ENCODE results near the gene MEGF10. TPM values are rescaled to one million over a fixed set of nuclear protein-coding genes. Genes with fewer than 3 reads are reported as not detected.

The MEGF10 gene
- total RNA-seq, 2 experiments from 2014 or later: not detected

GRCh38 chr5:127373858-127374491, 83.4 kb downstream of the MEGF10 start:
- no peaks in the 10 kb centered on the region for H3K9me3 Mint-ChIP-seq
- no peaks in the 10 kb centered on the region for H3K4me1 Mint-ChIP-seq
- ATAC-seq (ENCODE audit: low read depth): no peak
- POLR2A ChIA-PET: no interaction called here
- H3K27me3 Mint-ChIP-seq: peaks cover 2% of the 10 kb centered on the region
- no peak overlapping the region for H3K4me3 Mint-ChIP-seq
- no peak for DNase-seq
- no peak overlapping the region for H3K27ac Mint-ChIP-seq
- no peaks in the 10 kb centered on the region for H3K36me3 Mint-ChIP-seq

- no peaks in the 10 kb centered on the region for H3K36me3 Mint-ChIP-seq
- no peak overlapping the region for H3K4me3 Mint-ChIP-seq
- H3K4me1 Mint-ChIP-seq: no peaks in the 10 kb centered on the region
- H3K27me3 Mint-ChIP-seq: no peaks in the 10 kb centered on the region
- DNase-seq (no peak), ATAC-seq (ENCODE audit: low read depth) (no peak)
- POLR2A ChIA-PET: interaction anchor here (0.5 kb wide), 1 partner anchor 1751 kb away, joined by 3 read pairs; no protein-coding TSS in a partner anchor
- H3K9me3 Mint-ChIP-seq: no peaks in the 10 kb centered on the region
- no peak overlapping the region for H3K27ac Mint-ChIP-seq
Observed at GRCh38 chr5:127375124-127375523, 84.5 kb downstream of the MEGF10 start.

GRCh38 chr5:127375544-127376091, 85.0 kb downstream of the MEGF10 start:
- no peak overlapping the region for H3K4me3 Mint-ChIP-seq
- H3K36me3 Mint-ChIP-seq: no peaks in the 10 kb centered on the region
- POLR2A ChIA-PET: no interaction called here
- no peaks in the 10 kb centered on the region for H3K27me3 Mint-ChIP-seq
- H3K4me1 Mint-ChIP-seq: no peaks in the 10 kb centered on the region
- ATAC-seq (ENCODE audit: low read depth): no peak
- no peak overlapping the region for H3K27ac Mint-ChIP-seq
- DNase-seq: no peak
- no peaks in the 10 kb centered on the region for H3K9me3 Mint-ChIP-seq

- Mint-ChIP-seq H3K4me1 (no peaks in the 10 kb centered on the region), H3K27me3 (no peaks in the 10 kb centered on the region), H3K4me3 (no peak overlapping the region), H3K9me3 (no peaks in the 10 kb centered on the region), H3K27ac (no peak overlapping the region), H3K36me3 (no peaks in the 10 kb centered on the region)
- POLR2A ChIA-PET: no interaction called here
- ATAC-seq (ENCODE audit: low read depth): no peak
- DNase-seq: no peak
Observed at GRCh38 chr5:127377651-127378050, 87.1 kb downstream of the MEGF10 start.

- POLR2A ChIA-PET: no interaction called here
- no peaks in the 10 kb centered on the region for H3K36me3 Mint-ChIP-seq
- DNase-seq (no peak), ATAC-seq (ENCODE audit: low read depth) (no peak)
- H3K4me3 Mint-ChIP-seq: no peak overlapping the region
- H3K9me3 Mint-ChIP-seq: no peaks in the 10 kb centered on the region
- H3K27me3 Mint-ChIP-seq: peaks cover 11% of the 10 kb centered on the region
- H3K27ac Mint-ChIP-seq: no peak overlapping the region
- H3K4me1 Mint-ChIP-seq: no peaks in the 10 kb centered on the region
Observed at GRCh38 chr5:127385936-127386335, 95.3 kb downstream of the MEGF10 start.

- DNase-seq: no peak
- no peak overlapping the region for H3K4me3 Mint-ChIP-seq
- H3K36me3 Mint-ChIP-seq: no peaks in the 10 kb centered on the region
- H3K9me3 Mint-ChIP-seq: no peaks in the 10 kb centered on the region
- POLR2A ChIA-PET: no interaction called here
- ATAC-seq (ENCODE audit: low read depth): no peak
- peaks cover 11% of the 10 kb centered on the region for H3K27me3 Mint-ChIP-seq
- no peak overlapping the region for H3K27ac Mint-ChIP-seq
- no peaks in the 10 kb centered on the region for H3K4me1 Mint-ChIP-seq
Observed at GRCh38 chr5:127386557-127386956, 96.0 kb downstream of the MEGF10 start.

GRCh38 chr5:127389601-127390000, 99.0 kb downstream of the MEGF10 start:
- Mint-ChIP-seq H3K36me3 (no peaks in the 10 kb centered on the region), H3K27me3 (peaks cover 8% of the 10 kb centered on the region), H3K4me1 (no peaks in the 10 kb centered on the region), H3K27ac (no peak overlapping the region), H3K9me3 (no peaks in the 10 kb centered on the region), H3K4me3 (no peak overlapping the region)
- no peak for ATAC-seq (ENCODE audit: low read depth)
- DNase-seq: no peak
- POLR2A ChIA-PET: no interaction called here

GRCh38 chr5:127392762-127393161, 102.2 kb downstream of the MEGF10 start:
- Mint-ChIP-seq H3K27ac (no peak overlapping the region), H3K36me3 (no peaks in the 10 kb centered on the region), H3K4me3 (no peak overlapping the region), H3K4me1 (no peaks in the 10 kb centered on the region), H3K9me3 (no peaks in the 10 kb centered on the region), H3K27me3 (peaks cover 8% of the 10 kb centered on the region)
- no peak for DNase-seq
- ATAC-seq (ENCODE audit: low read depth): no peak
- POLR2A ChIA-PET: no interaction called here

- H3K27me3 Mint-ChIP-seq: peaks cover 16% of the 10 kb centered on the region
- ATAC-seq (ENCODE audit: low read depth): no peak
- H3K36me3 Mint-ChIP-seq: no peaks in the 10 kb centered on the region
- no peak overlapping the region for H3K27ac Mint-ChIP-seq
- H3K4me1 Mint-ChIP-seq: no peaks in the 10 kb centered on the region
- POLR2A ChIA-PET: no interaction called here
- no peaks in the 10 kb centered on the region for H3K9me3 Mint-ChIP-seq
- DNase-seq: no peak
- no peak overlapping the region for H3K4me3 Mint-ChIP-seq
Observed at GRCh38 chr5:127396490-127397155, 106.0 kb downstream of the MEGF10 start.

- peaks cover 29% of the 10 kb centered on the region for H3K27me3 Mint-ChIP-seq
- no peaks in the 10 kb centered on the region for H3K36me3 Mint-ChIP-seq
- ATAC-seq (ENCODE audit: low read depth) (no peak), DNase-seq (no peak)
- H3K27ac Mint-ChIP-seq: no peak overlapping the region
- peaks cover under 1% of the 10 kb centered on the region for H3K9me3 Mint-ChIP-seq
- POLR2A ChIA-PET: no interaction called here
- no peaks in the 10 kb centered on the region for H3K4me1 Mint-ChIP-seq
- no peak overlapping the region for H3K4me3 Mint-ChIP-seq
Observed at GRCh38 chr5:127398508-127398907, 107.9 kb downstream of the MEGF10 start.

- Mint-ChIP-seq H3K4me3 (no peak overlapping the region), H3K36me3 (no peaks in the 10 kb centered on the region), H3K27ac (no peak overlapping the region), H3K27me3 (peaks cover 30% of the 10 kb centered on the region), H3K4me1 (no peaks in the 10 kb centered on the region), H3K9me3 (peaks cover 2% of the 10 kb centered on the region)
- ATAC-seq (ENCODE audit: low read depth): no peak
- DNase-seq: no peak
- POLR2A ChIA-PET: no interaction called here
Observed at GRCh38 chr5:127399068-127399467, 108.5 kb downstream of the MEGF10 start.

- H3K27ac Mint-ChIP-seq: no peak overlapping the region
- H3K9me3 Mint-ChIP-seq: peaks cover 2% of the 10 kb centered on the region
- no peaks in the 10 kb centered on the region for H3K4me1 Mint-ChIP-seq
- no peak for ATAC-seq (ENCODE audit: low read depth)
- H3K4me3 Mint-ChIP-seq: no peak overlapping the region
- no peak for DNase-seq
- POLR2A ChIA-PET: no interaction called here
- peaks cover 33% of the 10 kb centered on the region for H3K27me3 Mint-ChIP-seq
- H3K36me3 Mint-ChIP-seq: no peaks in the 10 kb centered on the region
Observed at GRCh38 chr5:127400539-127400938, 109.9 kb downstream of the MEGF10 start.

GRCh38 chr5:127400946-127401670, 110.5 kb downstream of the MEGF10 start:
- POLR2A ChIA-PET: no interaction called here
- no peaks in the 10 kb centered on the region for H3K36me3 Mint-ChIP-seq

GRCh38 chr5:127402361-127402760, 111.8 kb downstream of the MEGF10 start:
- Mint-ChIP-seq H3K4me1 (peaks cover 5% of the 10 kb centered on the region), H3K4me3 (no peak overlapping the region), H3K36me3 (no peaks in the 10 kb centered on the region), H3K27ac (no peak overlapping the region), H3K9me3 (peaks cover 2% of the 10 kb centered on the region), H3K27me3 (peaks cover 38% of the 10 kb centered on the region)
- no peak for ATAC-seq (ENCODE audit: low read depth)
- no peak for DNase-seq
- POLR2A ChIA-PET: no interaction called here

More at GRCh38 chr5:127400946-127401670, 110.5 kb downstream of the MEGF10 start:
- DNase-seq: no peak
- H3K4me1 Mint-ChIP-seq: no peaks in the 10 kb centered on the region
- no peak overlapping the region for H3K4me3 Mint-ChIP-seq
- peaks cover 37% of the 10 kb centered on the region for H3K27me3 Mint-ChIP-seq
- peaks cover 2% of the 10 kb centered on the region for H3K9me3 Mint-ChIP-seq
- no peak overlapping the region for H3K27ac Mint-ChIP-seq
- ATAC-seq (ENCODE audit: low read depth): no peak
